IMR-90 (cell line): ENCODE results near the gene BTD. TPM values are rescaled to one million over a fixed set of nuclear protein-coding genes. Genes with fewer than 3 reads are reported as not detected.
A peak's percentile ranks its signal among the peaks of the same experiment; 100 is the strongest.
"Not testable (repeated sequence)": the region's sequence is repeated elsewhere in the genome, so short reads cannot be mapped to it uniquely, and the experiment has no call there.

ENCODE experiments used
- ATAC-seq: fragments of 200-7000 bp; cut with Tn5 transposase; 2 replicates; pipeline ENCODE4 v1.9.1; 2020; ENCODE audit warnings: low read depth, mild to moderate bottlenecking, moderate library complexity
- BruUV-seq: library from RNA; stranded (reverse); fragments of 400-500 nt; replicated peaks from 2 replicates; lab custom pipeline; 2021; lab: Mats Ljungman, UMichigan
- CTCF ChIA-PET: fragments of 300-600 bp; formaldehyde crosslinking; extraction: SDS; loops from one replicate; lab custom pipeline; 2021; ENCODE audit warnings: antibody characterized with exemption; lab: Yijun Ruan, JAX
- POLR2A ChIA-PET: fragments of 300-600 bp; sonication (Branson Sonifier 250); formaldehyde crosslinking; loops from one replicate; lab custom pipeline; 2022; ENCODE audit warnings: antibody characterized with exemption; ENCODE audit not compliant: unreplicated experiment; lab: Charles Lee
- DNase-seq: peaks from one replicate; pipeline ENCODE4 v3.0.0; 2013
- H2AFZ ChIP-seq: replicated peaks from 2 replicates; pipeline ENCODE3; 2013; ENCODE audit warnings: low read length, mild to moderate bottlenecking; ENCODE audit not compliant: poor library complexity
- H2AK5ac ChIP-seq: 2 replicates; pipeline ENCODE4 v1.6.1; 2013; ENCODE audit warnings: low read depth, low read length, inconsistent platforms
- H2AK9ac ChIP-seq: replicated peaks from 2 replicates; pipeline ENCODE3; 2013; ENCODE audit warnings: mild to moderate bottlenecking, low read depth, low read length, moderate library complexity; ENCODE audit not compliant: poor library complexity
- H2BK120ac ChIP-seq: 2 replicates; pipeline ENCODE4 v1.6.1; 2013; ENCODE audit warnings: low read depth, low read length, inconsistent platforms
- H2BK15ac ChIP-seq: 3 replicates; pipeline ENCODE4 v1.6.1; 2013; ENCODE audit warnings: low read depth, low read length, inconsistent platforms
- H2BK20ac ChIP-seq: 2 replicates; pipeline ENCODE4 v1.6.1; 2013; ENCODE audit warnings: low read depth, mild to moderate bottlenecking, inconsistent platforms, low read length, moderate library complexity
- H2BK5ac ChIP-seq: 2 replicates; pipeline ENCODE4 v1.6.1; 2013; ENCODE audit warnings: mild to moderate bottlenecking, low read depth, low read length, inconsistent platforms; ENCODE audit not compliant: poor library complexity, severe bottlenecking
- H3K14ac ChIP-seq: replicated peaks from 2 replicates; pipeline ENCODE4 v1.6.1; 2013; ENCODE audit warnings: low read depth, low read length, inconsistent platforms
- H3K18ac ChIP-seq: 2 replicates; pipeline ENCODE4 v1.6.1; 2013; ENCODE audit warnings: low read depth, low read length, control low read depth
- H3K23ac ChIP-seq: 2 replicates; pipeline ENCODE4 v1.6.1; 2013; ENCODE audit warnings: low read depth, low read length, inconsistent platforms
- H3K27ac ChIP-seq: 2 replicates; pipeline ENCODE4 v1.5.1; 2013; ENCODE audit warnings: mild to moderate bottlenecking, control low read depth, low read length; ENCODE audit not compliant: insufficient read depth
- H3K27me3 ChIP-seq: 2 replicates; pipeline ENCODE4 v1.6.1; 2013; ENCODE audit warnings: low read length; ENCODE audit not compliant: control insufficient read depth, insufficient read depth
- H3K36me3 ChIP-seq: 2 replicates; pipeline ENCODE4 v1.6.1; 2013; ENCODE audit warnings: low read length, mixed read lengths; ENCODE audit not compliant: control insufficient read depth, insufficient read depth
- H3K4ac ChIP-seq: 2 replicates; pipeline ENCODE4 v1.6.1; 2013; ENCODE audit warnings: low read depth, low read length, inconsistent platforms
- H3K4me1 ChIP-seq: 2 replicates; pipeline ENCODE4 v1.6.1; 2013; ENCODE audit warnings: low read length, mixed read lengths; ENCODE audit not compliant: control insufficient read depth, insufficient read depth
- H3K4me2 ChIP-seq: 2 replicates; pipeline ENCODE4 v1.6.1; 2013; ENCODE audit warnings: low read depth, mild to moderate bottlenecking, control low read depth, low read length, moderate library complexity
- H3K4me3 ChIP-seq: 2 replicates; pipeline ENCODE4 v1.5.1; 2013; ENCODE audit warnings: low read depth, mild to moderate bottlenecking, control low read depth, low read length, moderate library complexity; ENCODE audit not compliant: insufficient read depth
- H3K56ac ChIP-seq: 2 replicates; pipeline ENCODE4 v1.6.1; 2013; ENCODE audit warnings: low read length, inconsistent platforms; ENCODE audit not compliant: insufficient read depth; ENCODE audit errors: extremely low read depth
- H3K79me1 ChIP-seq, 2 experiments: 2 replicates each; pipeline ENCODE4 v1.6.1; 2013; ENCODE audit warnings: low read length in 2 of 2, inconsistent platforms in 1 of 2, low read depth in 1 of 2
- H3K9ac ChIP-seq: 2 replicates; pipeline ENCODE4 v1.6.1; 2013; ENCODE audit warnings: low read depth, low read length, control low read depth
- H3K9me1 ChIP-seq: 2 replicates; pipeline ENCODE4 v1.6.1; 2013; ENCODE audit warnings: low read length, inconsistent platforms; ENCODE audit not compliant: insufficient read depth
- H3K9me3 ChIP-seq: 2 replicates; pipeline ENCODE4 v1.6.1; 2013; ENCODE audit warnings: low read length; ENCODE audit not compliant: control insufficient read depth, insufficient read depth
- H4K20me1 ChIP-seq: 2 replicates; pipeline ENCODE4 v1.6.1; 2013; ENCODE audit warnings: low read length, inconsistent platforms; ENCODE audit not compliant: insufficient read depth
- H4K5ac ChIP-seq: 2 replicates; pipeline ENCODE4 v1.6.1; 2013; ENCODE audit warnings: mild to moderate bottlenecking, low read depth, low read length, control low read depth
- H4K8ac ChIP-seq, 2 experiments: 2 replicates each; pipeline ENCODE4 v1.6.1; 2013; ENCODE audit warnings: low read depth in 2 of 2, low read length in 2 of 2, control low read depth in 1 of 2, inconsistent platforms in 1 of 2
- H4K91ac ChIP-seq: 2 replicates; pipeline ENCODE4 v1.6.1; 2013; ENCODE audit warnings: low read depth, low read length, inconsistent platforms; ENCODE audit not compliant: insufficient read depth
- CEBPB ChIP-seq: IDR thresholded peaks from 2 replicates; pipeline ENCODE4 v1.6.1; 2012; ENCODE audit warnings: low read depth, low read length, improper control_type of control experiment
- MAFK ChIP-seq: IDR thresholded peaks from 2 replicates; pipeline ENCODE4 v1.6.1; 2012; ENCODE audit warnings: low read depth, low read length, improper control_type of control experiment
- RAD21 ChIP-seq: IDR thresholded peaks from 2 replicates; pipeline ENCODE4 v1.6.1; 2012; ENCODE audit warnings: low read length, improper control_type of control experiment
- WGBS, 2 experiments: methylation state at CpG; one replicate each; pipeline versions ENCODE4 v1.1.5 to v1.1.7; 2013; ENCODE audit warnings: missing lambda C conversion rate in 2 of 2; ENCODE audit not compliant: insufficient read length in 1 of 2; ENCODE audit errors: extremely low coverage in 2 of 2; 5-methylcytosine and 5-hydroxymethylcytosine counted together
- dilution Hi-C: fragments of 300-500 bp; cut with HindIII; formaldehyde crosslinking; loops from one replicate; pipeline ENCODE4 v1.14.3; 2018; ENCODE audit warnings: low sequenced_read_pairs; ENCODE audit not compliant: unreplicated experiment
- in situ Hi-C: fragments of 300-500 bp; cut with MboI; formaldehyde crosslinking; loops from 3 replicates; pipeline ENCODE4 v1.14.3; 2019; ENCODE audit warnings: low sequenced_read_pairs, inconsistent platforms, mixed read lengths
- intact Hi-C: fragments of 100-400 bp; cut with micrococcal nuclease; formaldehyde crosslinking; loops from 2 replicates; pipeline ENCODE4 v1.10.0; 2022
- polyA plus RNA-seq, 3 experiments: library from polyadenylated mRNA; depleted of rRNA; stranded (reverse); fragments of >200 nt; gene quantifications; 2 replicates each; pipeline ENCODE4 v1.2.3, GENCODE V29; 2012; ENCODE audit warnings: low replicate concordance in 1 of 3
- total RNA-seq: library from RNA; depleted of rRNA; stranded (reverse); fragments of >200 nt; gene quantifications from 2 replicates; pipeline ENCODE4 v1.2.3, GENCODE V29; 2012

BTD gene
- total and polyA plus RNA-seq, 2 of the 4 experiments (the other 2 are of a cell fraction), result 14.8 to 21.1 TPM

GRCh38 chr3:15616053-15616452, 14.5 kb downstream of the BTD start:
- Histone ChIP-seq H3K56ac (no peak overlapping the region), H3K4me2 (no peak overlapping the region), H3K79me1 (peaks cover 0 to 4% of the 10 kb centered on the region in 2 experiments; a peak in 1 of 4 replicates), H2AK9ac (no peak overlapping the region), H4K8ac (no peak overlapping the region), H3K18ac (no peak overlapping the region), H3K27me3 (no peaks in the 10 kb centered on the region), H2BK5ac (no peak overlapping the region), H3K23ac (no peak overlapping the region), H2BK20ac (no peak overlapping the region), H3K9me3 (peaks cover 9% of the 10 kb centered on the region), H3K27ac (no peak overlapping the region), H3K4me3 (no peak overlapping the region), H4K91ac (no peak overlapping the region), H2BK15ac (no peak overlapping the region), H4K5ac (no peak overlapping the region), H2AK5ac (no peak overlapping the region), H3K9ac (no peak overlapping the region), H3K4ac (no peak overlapping the region), H3K36me3 (no peaks in the 10 kb centered on the region), H3K4me1 (no peaks in the 10 kb centered on the region), H2BK120ac (no peak overlapping the region), H4K20me1 (no peaks in the 10 kb centered on the region), H2AFZ (no peak overlapping the region), H3K9me1 (no peaks in the 10 kb centered on the region), H3K14ac (no peak overlapping the region)
- BruUV-seq, result no TSS peak
- POLR2A ChIA-PET, result no interaction called here
- ATAC-seq (peak; percentile 57), DNase-seq (peak; percentile 74)
- in situ Hi-C loops, result no loop called here
- dilution Hi-C loops, result no loop called here
- CTCF ChIA-PET, result interaction anchor here (0.6 to 0.7 kb wide), 2 partner anchors 227 to 397 kb away, joined by 3 read pairs; no protein-coding TSS in a partner anchor
- peak; percentile 38; the same call in 1 of the 2 replicates for TF ChIP-seq CEBPB
- TF ChIP-seq MAFK, result 0 out of 2 replicates have a peak, but pooled peaks have one; percentile 19
- no peak for TF ChIP-seq RAD21
- WGBS, 2 experiments, result 80% methylated on average over 1 of the region's 6 CpGs; no CpG with 5 or more reads in 1 of the 2 experiments
- intact Hi-C loops, result no loop called here

GRCh38 chr3:15619659-15620464, 18.3 kb downstream of the BTD start:
- H3K4me3 ChIP-seq, H3K14ac ChIP-seq, H3K4me1 ChIP-seq, DNase-seq, intact Hi-C loops, H2BK5ac ChIP-seq, H3K27ac ChIP-seq, H3K23ac ChIP-seq, H3K4ac ChIP-seq, H3K18ac ChIP-seq, H3K9me1 ChIP-seq, H2AFZ ChIP-seq, H3K4me2 ChIP-seq, H3K27me3 ChIP-seq, ATAC-seq, in situ Hi-C loops, H3K56ac ChIP-seq, BruUV-seq, H4K91ac ChIP-seq, POLR2A ChIA-PET, H3K9ac ChIP-seq, H2BK120ac ChIP-seq, H4K8ac ChIP-seq, H3K79me1 ChIP-seq, H2AK5ac ChIP-seq, H2AK9ac ChIP-seq, H4K20me1 ChIP-seq, H2BK20ac ChIP-seq, CTCF ChIA-PET, H3K36me3 ChIP-seq, dilution Hi-C loops, H2BK15ac ChIP-seq, H3K9me3 ChIP-seq, H4K5ac ChIP-seq: not testable (repeated sequence)
- 61% methylated on average over 2 of the region's 8 CpGs; no CpG with 5 or more reads in 1 of the 2 experiments for WGBS, 2 experiments
